Heart right ventricle (tissue), 16 donors: ENCODE measurements around the gene PIAS4. TPM values are rescaled to one million over a fixed set of nuclear protein-coding genes. Genes with fewer than 3 reads are reported as not detected.

Experiments
- ATAC-seq, 8 donors: fragments of 200-7000 bp; cut with Tn5 transposase; one replicate each; pipeline ENCODE4 v1.9.1; 2020; ENCODE audit warnings: mild to moderate bottlenecking in 8 of 8, moderate library complexity in 8 of 8, moderate number of reproducible peaks in 1 of 8
- DNase-seq, 2 donors: peaks; one replicate each; pipeline ENCODE4 v3.0.0-alpha.2; 2020
- H3K27ac ChIP-seq, 10 donors: fragments of 200-600 bp; sonication (generic) in 2 of 10; one replicate each; pipeline versions ENCODE4 v1.5.0 to v1.8.0; 2020 to 2022; ENCODE audit warnings: mild to moderate bottlenecking in 3 of 10
- H3K27me3 ChIP-seq, 7 donors: fragments of 200-600 bp; one replicate each; pipeline ENCODE4 v1.8.0; 2021 to 2022; ENCODE audit warnings: mild to moderate bottlenecking in 2 of 7
- H3K36me3 ChIP-seq, 9 donors: fragments of 200-600 bp; sonication (generic) in 1 of 9; one replicate each; pipeline versions ENCODE4 v1.5.0 to v1.8.0; 2020 to 2022; ENCODE audit warnings: mild to moderate bottlenecking in 2 of 9
- H3K4me1 ChIP-seq, 9 donors: fragments of 200-600 bp; sonication (generic) in 1 of 9; one replicate each; pipeline versions ENCODE4 v1.5.0 to v1.8.0; 2020 to 2022; ENCODE audit warnings: mild to moderate bottlenecking in 4 of 9
- H3K4me3 ChIP-seq, 10 donors: fragments of 200-600 bp; sonication (generic) in 2 of 10; one replicate each; pipeline versions ENCODE4 v1.5.0 to v1.8.0; 2020 to 2022; ENCODE audit warnings: mild to moderate bottlenecking in 7 of 10, moderate library complexity in 2 of 10
- H3K9me3 ChIP-seq, 11 donors: fragments of 200-600 bp in 10 of 11; sonication (generic) in 2 of 11; one replicate each; pipeline versions ENCODE4 v1.5.0 to v1.8.0; 2013 to 2022; ENCODE audit warnings: mild to moderate bottlenecking in 2 of 11, control low read depth in 1 of 11, moderate library complexity in 1 of 11
- WGBS, 2 donors: extraction: QIAGEN DNeasy Blood & Tissue Kit; methylation state at CpG; one replicate each; pipeline ENCODE4 v1.1.7; 2013; ENCODE audit warnings: inconsistent platforms in 1 of 2; 5-methylcytosine and 5-hydroxymethylcytosine counted together
- intact Hi-C, 10 donors: fragments of 100-400 bp; cut with DNase I; formaldehyde crosslinking; loops; one replicate each; pipeline versions ENCODE4 v1.11.1 to v1.14.2; 2022
- polyA plus RNA-seq, 2 donors: library from polyadenylated mRNA; stranded (reverse); fragments of 200-250 nt; gene quantifications; one replicate each; pipeline ENCODE4 v1.2.3, GENCODE V29; 2013
- total RNA-seq, 10 donors: library from RNA; stranded (reverse); fragmentation: NEBNext Ultra II Directional in 3 of 10; extraction: Animal tissue kit (Norgen Biotek cat#: 25700) in 3 of 10; gene quantifications; one replicate each; pipeline versions ENCODE4 v1.2.1 to v1.2.4, GENCODE V29; 2021 to 2023
- TF ChIP-seq, protein P1 (sequence below), 9 donors: fragments of 200-600 bp; sonication (generic) in 2 of 9; IDR thresholded peaks; one replicate each; pipeline versions ENCODE4 v1.5.0 to v1.8.0; 2021 to 2022; ENCODE audit warnings: antibody characterized with exemption in 9 of 9, mild to moderate bottlenecking in 5 of 9, moderate library complexity in 1 of 9
- donor health status: Arrhythmogenic right ventricular cardiomyopathy.
- donor health status: ischemic (EF 13 %, LVEDD 7.1; RV severe dilation, severe dysfunction).
- donor health status: healthy with polysubstance abuse.
- donor health status: DM: no; HTN: yes; CAD: no.
- donor health status: DM: no; HTN: no; CAD: no.
- donor health status: ischemic (EF 25% LVEDD 6.9; RV normal size, moderate dysfunction).
- donor health status: ischemic (EF 25% LVEDD 5.7; RV mildly dilated, moderate dysfunction).
- donor health status: healthy.
- donor health status: DM: yes; HTN: yes; CAD: no.
- donor health status: Ischemic cardiomyopathy.
- donor health status: ischemic (EF 35%, LVEDD 5.7; RV mildly dilated, moderate dysfunction).
- donor health status: nonischemic (EF 11% LVEDD 7.7; RV severe dilation, severe dysfunction).
- donor health status: DM: yes; HTN: yes; CAD: no.
- donor health status: PGD.
- donor health status: ischemic (EF 29% LVEDD 5.4; RV normal size, mild dysfunction).
- donor health status: nonischemic (EF 23%, LVEDD 6.1; RV moderate dilation, normal function).

The PIAS4 gene
- total and polyA plus RNA-seq, 12 donors: 8.5 to 22.8 (median 13.4) TPM

DNA sequence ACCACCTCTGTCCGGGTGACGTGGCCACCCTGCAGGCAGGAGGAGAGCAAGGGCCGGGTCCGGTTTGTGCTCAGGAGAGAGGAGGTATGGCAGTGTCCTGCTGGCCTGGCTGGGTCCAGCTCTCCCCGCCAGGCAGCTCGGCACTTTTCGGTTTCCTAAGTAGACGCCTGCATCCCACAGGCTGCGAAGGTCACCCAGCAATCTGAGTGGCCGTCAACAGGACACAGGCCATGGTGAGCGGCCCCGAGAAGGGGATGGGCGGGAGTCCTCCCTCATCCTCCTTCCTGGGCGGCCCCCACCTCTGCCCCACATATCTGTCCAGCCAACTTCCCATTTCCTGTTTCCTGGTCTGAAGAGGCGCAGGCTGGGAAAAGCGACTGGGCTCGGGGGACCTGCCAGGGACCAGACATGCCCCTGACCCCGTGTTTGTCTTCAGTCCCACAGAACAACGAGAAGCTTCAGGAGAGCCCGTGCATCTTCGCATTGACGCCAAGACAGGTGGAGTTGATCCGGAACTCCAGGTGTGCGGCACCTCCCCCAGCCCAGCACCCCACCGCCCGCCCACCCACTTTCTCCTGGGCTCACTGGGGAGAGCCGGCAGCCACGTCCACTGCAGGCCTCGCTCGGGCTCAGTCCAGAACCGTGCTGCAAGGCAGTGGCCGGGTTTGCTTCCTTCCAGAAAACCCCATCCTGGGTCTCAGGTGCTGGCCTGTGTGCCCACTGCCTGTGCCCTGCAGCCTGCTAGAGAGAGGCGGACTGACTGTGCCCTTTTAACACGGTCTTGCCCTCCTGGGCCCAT lies 16.3 kb downstream of the PIAS4 start:
- H3K9me3 ChIP-seq: peaks cover 0 to 13% (median 0%) of the 10 kb centered on the region in 11 donors
- TF ChIP-seq, protein P1, sequence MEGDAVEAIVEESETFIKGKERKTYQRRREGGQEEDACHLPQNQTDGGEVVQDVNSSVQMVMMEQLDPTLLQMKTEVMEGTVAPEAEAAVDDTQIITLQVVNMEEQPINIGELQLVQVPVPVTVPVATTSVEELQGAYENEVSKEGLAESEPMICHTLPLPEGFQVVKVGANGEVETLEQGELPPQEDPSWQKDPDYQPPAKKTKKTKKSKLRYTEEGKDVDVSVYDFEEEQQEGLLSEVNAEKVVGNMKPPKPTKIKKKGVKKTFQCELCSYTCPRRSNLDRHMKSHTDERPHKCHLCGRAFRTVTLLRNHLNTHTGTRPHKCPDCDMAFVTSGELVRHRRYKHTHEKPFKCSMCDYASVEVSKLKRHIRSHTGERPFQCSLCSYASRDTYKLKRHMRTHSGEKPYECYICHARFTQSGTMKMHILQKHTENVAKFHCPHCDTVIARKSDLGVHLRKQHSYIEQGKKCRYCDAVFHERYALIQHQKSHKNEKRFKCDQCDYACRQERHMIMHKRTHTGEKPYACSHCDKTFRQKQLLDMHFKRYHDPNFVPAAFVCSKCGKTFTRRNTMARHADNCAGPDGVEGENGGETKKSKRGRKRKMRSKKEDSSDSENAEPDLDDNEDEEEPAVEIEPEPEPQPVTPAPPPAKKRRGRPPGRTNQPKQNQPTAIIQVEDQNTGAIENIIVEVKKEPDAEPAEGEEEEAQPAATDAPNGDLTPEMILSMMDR (IDR thresholded peaks at IDR 0.05): no peak
- H3K27ac ChIP-seq: peak overlapping the region in 8 of 10 donors; percentile 21 to 75 (median 60)
- DNase-seq (peak; percentile 53 to 58), ATAC-seq (peak; percentile 31 to 86 (median 72))
- peaks cover 0 to 25% (median 16%) of the 10 kb centered on the region in 9 donors for H3K4me1 ChIP-seq
- 58 to 70% methylated on average over 34 of the region's 34 CpGs for WGBS, 2 donors
- no peaks in the 10 kb centered on the region for H3K27me3 ChIP-seq
- peaks cover 0 to 71% (median 11%) of the 10 kb centered on the region in 9 donors for H3K36me3 ChIP-seq
- H3K4me3 ChIP-seq: peak overlapping the region in 4 of 10 donors; percentile 6 to 36 (median 11)
- intact Hi-C loops: no loop called here

- peaks cover 0 to 13% (median 0%) of the 10 kb centered on the region in 11 donors for H3K9me3 ChIP-seq
- peaks cover 0 to 17% (median 10%) of the 10 kb centered on the region in 9 donors for H3K4me1 ChIP-seq
- no peak for ATAC-seq
- intact Hi-C loops: no loop called here
- no peak overlapping the region for H3K27ac ChIP-seq
- WGBS, 2 donors: 69 to 73% methylated on average over 11 of the region's 11 CpGs
- no peak overlapping the region for H3K4me3 ChIP-seq
- no peaks in the 10 kb centered on the region for H3K27me3 ChIP-seq
- no peak for DNase-seq
- TF ChIP-seq, protein P1 (IDR thresholded peaks at IDR 0.05): no peak
- H3K36me3 ChIP-seq: peaks cover 0 to 77% (median 14%) of the 10 kb centered on the region in 9 donors
These were observed 17.8 kb downstream of the PIAS4 start for GRCh38 chr19:4025317-4025716.

GRCh38 chr19:4027146-4027545 lies 19.6 kb downstream of the PIAS4 start:
- Histone ChIP-seq H3K4me3 (no peak overlapping the region), H3K27me3 (no peaks in the 10 kb centered on the region), H3K9me3 (peaks cover 0 to 6% (median 0%) of the 10 kb centered on the region in 11 donors), H3K27ac (no peak overlapping the region), H3K4me1 (peaks cover 0 to 17% (median 10%) of the 10 kb centered on the region in 9 donors), H3K36me3 (peaks cover 0 to 80% (median 18%) of the 10 kb centered on the region in 9 donors)
- intact Hi-C loops: no loop called here
- ATAC-seq (no peak), DNase-seq (no peak)
- 92 to 95% methylated on average over 16 of the region's 16 CpGs for WGBS, 2 donors
- TF ChIP-seq, protein P1 (IDR thresholded peaks at IDR 0.05): no peak

- Histone ChIP-seq H3K4me3 (no peak overlapping the region), H3K9me3 (no peaks in the 10 kb centered on the region), H3K27me3 (no peaks in the 10 kb centered on the region), H3K36me3 (peaks cover 0 to 92% (median 27%) of the 10 kb centered on the region in 9 donors), H3K4me1 (peaks cover 0 to 10% (median 1%) of the 10 kb centered on the region in 9 donors), H3K27ac (no peak overlapping the region)
- 94 to 95% methylated on average over 45 to 48 of the region's 48 CpGs for WGBS, 2 donors
- ATAC-seq (no peak), DNase-seq (no peak)
- TF ChIP-seq, protein P1 (IDR thresholded peaks at IDR 0.05): no peak
- intact Hi-C loops: no loop called here
These were observed 21.1 kb downstream of the PIAS4 start for GRCh38 chr19:4028334-4029246.
